ENCODE data around the gene SH2D1B.
"Not testable (repeated sequence)": the region's sequence is repeated elsewhere in the genome, so short reads cannot be mapped to it uniquely, and the experiment has no call there.

- TF ChIP-seq POLR2A, CTCF (IDR thresholded peaks at IDR 0.05): not testable (repeated sequence)
These were observed 60.1 kb downstream of the SH2D1B start for GRCh38 chr1:162351874-162352273.
